NCI-H345 (cell line): ENCODE data around the gene C1QTNF8.

Experiments used
- DNase-seq: peaks from one replicate; lab custom pipeline; 2025; lab: John Stamatoyannopoulos, UW

C1QTNF8 gene

DNA sequence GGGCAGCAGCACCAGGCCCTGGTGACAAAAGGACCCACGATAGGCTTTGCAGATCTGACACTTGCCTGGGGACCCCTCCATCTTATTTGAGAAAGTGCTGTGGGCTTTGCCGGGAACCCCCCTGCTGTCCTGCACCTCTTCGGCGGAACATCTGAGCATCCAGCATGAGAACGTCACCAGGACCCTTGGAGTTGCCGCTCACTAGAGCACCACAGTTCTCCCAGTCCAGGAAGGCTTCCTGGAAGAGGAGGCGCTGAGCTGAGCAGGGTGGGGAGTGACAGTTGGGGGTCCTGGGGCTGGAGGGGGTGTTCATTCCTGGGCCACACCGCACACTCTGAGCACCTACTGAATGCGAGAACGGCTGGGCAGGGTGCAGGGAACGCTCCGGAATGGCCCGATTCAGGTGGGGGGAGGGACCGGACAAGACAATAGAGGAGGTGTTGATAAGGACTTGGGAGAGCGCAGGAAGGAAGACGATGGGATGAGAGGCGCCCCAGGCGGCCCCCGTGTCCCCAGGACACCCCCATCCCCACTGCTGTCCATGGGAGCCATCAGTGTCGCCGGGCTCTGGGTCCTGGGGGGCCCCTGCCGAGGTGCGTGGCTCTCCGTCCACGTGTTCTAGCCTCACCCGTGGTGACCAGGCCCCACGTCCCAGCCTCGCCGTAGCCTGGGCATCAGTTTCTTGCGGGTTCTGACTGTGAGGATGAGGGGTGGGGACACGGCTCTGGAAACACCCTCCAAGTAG is 32.1 kb upstream of the C1QTNF8 start:
- no peak for DNase-seq

DNA sequence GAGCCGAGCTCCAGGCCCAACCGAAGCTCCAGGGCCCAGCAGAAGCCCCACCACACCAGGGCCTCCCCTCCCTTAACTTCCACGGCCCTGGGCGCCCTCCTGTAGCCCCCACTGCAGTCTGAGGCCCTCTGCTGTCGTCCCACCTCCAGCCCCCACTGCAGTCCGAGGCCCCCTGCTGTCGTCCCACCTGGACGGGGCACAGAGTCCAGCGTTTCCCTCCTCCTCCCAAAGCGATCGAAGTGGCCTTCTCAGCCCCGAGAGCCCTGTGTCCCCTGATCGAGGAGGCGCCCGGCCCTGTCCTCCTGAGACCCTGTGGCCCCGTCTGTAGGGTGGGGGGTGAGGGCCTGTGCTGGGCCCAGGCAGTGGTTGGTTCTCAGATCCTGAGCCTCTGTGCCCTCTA is 31.1 kb upstream of the C1QTNF8 start:
- DNase-seq = no peak

DNA sequence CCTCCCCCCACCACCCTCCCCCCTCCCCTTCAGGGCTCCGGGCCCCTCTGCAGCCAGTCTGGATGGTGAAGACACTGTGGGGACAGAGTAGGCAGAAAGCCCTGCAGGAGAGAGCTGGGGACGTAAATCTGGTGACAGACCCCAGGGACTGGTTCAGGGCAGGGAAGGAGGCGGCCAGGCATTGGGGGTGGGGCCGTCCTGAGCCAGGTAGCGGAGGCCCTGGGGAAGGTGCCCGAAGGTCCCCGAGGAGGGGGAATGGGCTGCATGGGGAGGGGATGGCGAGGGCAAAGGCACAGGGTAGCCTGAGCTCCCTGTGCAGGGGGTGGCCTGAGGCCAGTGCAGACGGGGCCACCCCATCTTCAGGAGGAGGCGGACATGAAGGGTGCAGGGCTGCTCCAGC is 30.5 kb upstream of the C1QTNF8 start:
- no peak for DNase-seq

DNA sequence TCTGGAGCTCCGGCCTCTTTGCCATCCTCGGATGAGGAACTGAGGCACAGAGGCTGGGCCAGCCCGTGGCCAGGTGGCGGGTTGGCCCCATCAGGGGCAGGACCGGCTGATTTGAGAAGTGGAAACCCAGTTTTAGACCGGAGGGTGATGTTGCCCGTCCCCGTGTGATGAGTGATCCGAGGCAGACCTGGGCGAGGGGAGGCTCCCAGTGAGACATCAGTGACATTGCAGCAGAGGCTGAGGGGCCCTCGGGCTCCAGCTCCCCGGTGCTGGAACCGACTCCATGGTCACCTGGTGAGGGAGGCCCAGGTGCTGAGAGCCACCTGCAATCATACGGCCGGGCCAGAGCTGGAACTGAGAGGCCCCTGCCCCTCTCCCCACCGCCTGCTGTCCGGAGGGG is 30.0 kb upstream of the C1QTNF8 start:
- DNase-seq = no peak

DNA sequence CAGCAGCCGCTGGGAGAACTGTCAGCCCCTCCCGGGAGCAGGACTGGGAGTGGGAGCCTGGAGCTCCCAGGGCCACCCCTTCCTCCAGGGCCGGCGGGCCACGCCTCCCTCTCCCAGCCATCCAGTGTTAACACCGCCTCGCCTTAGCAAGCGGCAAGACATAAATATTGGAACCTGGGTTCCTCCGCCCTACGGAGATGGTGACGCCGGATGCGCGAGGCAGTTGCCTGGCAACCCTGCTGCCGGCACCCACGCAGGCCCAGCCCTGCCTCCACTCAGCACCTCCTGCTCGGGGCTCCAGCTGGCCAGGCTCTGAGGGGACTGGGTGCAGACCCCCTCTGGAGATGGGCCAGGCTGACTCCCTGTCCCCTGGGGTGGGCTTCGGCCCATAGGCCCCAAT is 29.4 kb upstream of the C1QTNF8 start:
- DNase-seq = no peak

DNA sequence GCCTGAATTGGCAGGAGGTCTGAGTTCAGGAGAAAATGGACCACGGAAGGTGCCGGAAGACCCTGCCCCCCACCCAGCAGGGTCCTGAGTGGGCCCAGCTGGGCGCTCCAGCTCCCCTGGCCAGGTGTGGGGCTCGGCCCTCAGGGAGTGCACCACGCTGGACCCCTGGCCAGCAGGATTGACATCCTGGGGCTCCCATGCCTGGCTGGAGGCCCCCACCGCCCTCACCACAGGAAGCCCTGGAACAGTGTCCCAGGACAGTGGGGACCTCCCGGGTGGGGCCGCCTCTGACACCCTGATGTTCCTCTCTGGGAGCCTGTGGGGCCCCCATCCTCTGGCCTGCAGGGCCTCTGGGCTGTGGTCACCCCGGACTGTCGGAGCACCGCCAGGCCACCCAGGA is 28.8 kb upstream of the C1QTNF8 start:
- DNase-seq = no peak

DNA sequence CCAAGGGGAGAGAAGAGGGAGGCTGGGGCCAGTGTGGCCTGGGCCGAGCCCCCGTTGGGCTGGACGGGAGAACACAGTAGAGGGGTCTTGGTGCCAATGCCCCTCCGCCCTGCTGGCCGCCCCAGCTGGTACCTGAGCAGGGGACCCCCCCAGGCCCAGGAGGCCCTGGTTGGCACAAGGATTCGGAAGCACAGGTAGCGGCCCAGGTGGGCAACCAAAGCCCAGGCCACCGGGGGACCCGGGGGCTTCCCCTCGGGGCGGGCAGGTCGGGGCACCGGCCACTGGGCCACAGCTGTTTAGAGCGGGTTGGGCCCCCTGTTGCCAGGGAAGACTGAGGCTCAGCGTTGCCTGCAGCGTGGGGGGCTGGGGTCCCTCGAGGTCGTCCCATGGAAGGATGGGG is 28.2 kb upstream of the C1QTNF8 start:
- DNase-seq = no peak

DNA sequence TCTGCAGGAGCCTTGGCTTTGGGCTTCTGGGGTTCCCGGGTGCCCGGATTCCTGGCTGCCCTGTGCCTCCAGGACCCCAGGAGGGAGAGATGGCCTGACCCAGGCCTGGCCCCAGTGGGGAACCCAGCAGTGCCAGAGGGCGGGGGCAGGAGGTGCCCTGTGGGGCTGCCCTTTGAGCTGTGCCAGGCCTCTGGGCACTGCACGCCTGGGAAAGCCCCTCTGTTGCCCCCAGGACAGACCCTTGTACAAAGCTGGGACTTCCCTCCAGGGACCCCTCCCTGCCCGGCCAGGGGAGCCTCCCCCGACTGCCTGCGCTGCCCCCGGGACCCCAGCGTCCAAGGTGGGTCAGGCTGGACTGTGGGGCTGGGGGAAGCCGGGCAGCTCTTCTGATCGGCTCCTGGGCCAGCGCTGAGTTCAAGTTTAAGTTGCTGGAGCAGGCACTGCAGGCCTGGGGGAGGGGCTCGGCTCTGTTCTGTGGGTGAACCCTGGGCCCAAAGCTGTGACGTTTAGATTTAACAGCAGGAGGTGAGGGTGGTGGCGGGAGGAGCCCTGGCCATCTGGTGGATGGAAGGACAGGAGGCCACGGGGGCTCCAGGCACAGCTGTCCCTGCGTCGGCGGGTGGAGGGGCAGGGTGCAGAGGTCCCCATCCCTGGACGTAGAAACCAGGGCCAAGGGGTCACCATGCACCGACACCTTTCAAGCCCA is 27.6 kb upstream of the C1QTNF8 start:
- DNase-seq = no peak

DNA sequence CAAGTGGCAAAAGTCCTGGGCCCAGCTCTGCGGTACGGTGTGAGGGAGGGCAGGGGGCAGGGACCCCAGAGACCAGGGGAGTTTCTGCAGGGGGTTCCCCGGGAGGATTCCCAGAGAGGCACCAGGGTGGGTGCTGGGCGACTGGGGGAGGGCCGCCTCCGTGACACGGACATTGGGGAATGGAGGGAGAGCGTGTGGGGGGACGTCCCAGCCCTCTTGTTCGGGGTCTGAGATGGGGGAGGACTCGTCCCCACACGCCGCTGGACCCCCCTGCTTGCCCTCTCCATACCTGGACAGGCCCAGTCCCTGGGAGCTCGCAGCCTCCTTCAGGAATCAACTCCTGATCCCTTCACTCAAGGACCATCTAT is 26.3 kb upstream of the C1QTNF8 start:
- DNase-seq = no peak

DNA sequence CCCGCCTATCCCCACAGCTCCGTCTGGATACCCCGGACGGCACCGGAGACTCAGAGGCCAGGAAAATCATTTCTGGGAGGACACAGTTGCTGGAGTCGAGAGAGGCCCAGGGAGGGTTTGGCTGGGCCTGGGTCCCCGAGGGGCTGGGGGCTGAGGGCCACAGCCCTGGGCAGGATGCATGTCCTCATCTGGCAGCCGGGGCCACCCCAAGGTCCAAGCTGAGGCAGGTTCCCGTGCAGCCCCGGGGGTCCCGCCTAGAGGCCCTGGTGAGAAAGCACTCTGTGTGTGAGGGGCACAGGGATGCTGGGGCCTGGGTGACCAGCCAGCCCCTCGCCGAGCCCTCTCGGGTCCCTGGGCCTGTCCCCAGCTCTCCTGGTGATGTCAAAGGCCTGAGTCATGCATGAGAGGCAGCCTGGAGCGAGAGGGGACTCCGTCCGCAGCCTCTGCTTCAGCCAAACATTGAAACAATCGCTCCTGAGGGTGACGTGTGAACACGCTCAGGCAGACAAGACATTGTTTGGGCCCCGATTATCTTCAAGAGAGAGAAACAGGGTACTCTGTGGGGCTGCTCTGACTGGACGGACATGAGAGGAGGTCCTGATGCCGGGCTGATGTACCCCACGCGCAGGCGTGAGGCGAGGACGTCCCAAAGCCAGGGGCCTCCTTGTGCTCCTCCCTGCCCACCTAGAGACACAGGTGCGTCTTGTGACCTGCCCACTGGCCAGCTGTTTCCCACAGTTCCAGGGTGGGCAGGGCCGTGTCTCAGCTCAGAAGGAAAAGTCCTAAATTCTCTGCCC is 25.8 kb upstream of the C1QTNF8 start:
- no peak for DNase-seq

DNA sequence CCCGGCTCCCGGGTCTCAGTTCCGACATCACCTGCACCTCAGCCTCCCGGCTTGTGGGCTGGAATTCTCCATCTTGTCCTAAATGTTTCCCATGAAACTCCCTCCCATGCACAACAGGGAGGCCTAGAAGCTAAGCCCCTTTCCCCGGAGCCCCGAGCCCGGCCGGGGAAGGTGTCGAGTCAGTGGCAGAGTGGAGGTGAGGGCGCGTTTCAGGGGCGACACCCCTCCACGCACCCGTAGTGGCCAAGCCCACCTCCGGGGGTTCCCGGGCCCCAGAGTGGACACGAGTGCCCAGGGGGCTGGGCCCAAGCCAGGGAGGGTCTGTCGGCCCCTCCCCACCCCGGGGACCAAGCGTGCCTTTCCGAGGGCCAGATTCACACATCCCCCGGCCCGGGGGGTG is 25.0 kb upstream of the C1QTNF8 start:
- no peak for DNase-seq

DNA sequence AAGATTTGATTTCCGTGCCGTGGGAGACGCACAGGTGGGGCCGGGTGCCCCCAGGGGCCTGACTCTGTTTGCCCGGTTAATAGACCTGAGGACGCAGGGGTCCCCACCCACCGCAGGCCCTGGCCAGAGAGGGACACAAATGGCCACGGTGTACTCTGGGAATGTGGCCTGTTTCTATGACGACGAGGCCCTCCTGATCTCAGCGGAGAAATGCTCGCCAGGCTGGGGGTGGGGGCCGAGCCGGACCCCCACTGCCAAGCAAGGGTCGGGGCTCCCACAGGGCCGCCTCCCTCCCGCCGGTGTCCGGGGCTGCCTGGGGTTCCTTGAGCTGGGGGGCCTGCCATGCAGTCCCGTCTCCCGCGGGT is 24.5 kb upstream of the C1QTNF8 start:
- no peak for DNase-seq

DNA sequence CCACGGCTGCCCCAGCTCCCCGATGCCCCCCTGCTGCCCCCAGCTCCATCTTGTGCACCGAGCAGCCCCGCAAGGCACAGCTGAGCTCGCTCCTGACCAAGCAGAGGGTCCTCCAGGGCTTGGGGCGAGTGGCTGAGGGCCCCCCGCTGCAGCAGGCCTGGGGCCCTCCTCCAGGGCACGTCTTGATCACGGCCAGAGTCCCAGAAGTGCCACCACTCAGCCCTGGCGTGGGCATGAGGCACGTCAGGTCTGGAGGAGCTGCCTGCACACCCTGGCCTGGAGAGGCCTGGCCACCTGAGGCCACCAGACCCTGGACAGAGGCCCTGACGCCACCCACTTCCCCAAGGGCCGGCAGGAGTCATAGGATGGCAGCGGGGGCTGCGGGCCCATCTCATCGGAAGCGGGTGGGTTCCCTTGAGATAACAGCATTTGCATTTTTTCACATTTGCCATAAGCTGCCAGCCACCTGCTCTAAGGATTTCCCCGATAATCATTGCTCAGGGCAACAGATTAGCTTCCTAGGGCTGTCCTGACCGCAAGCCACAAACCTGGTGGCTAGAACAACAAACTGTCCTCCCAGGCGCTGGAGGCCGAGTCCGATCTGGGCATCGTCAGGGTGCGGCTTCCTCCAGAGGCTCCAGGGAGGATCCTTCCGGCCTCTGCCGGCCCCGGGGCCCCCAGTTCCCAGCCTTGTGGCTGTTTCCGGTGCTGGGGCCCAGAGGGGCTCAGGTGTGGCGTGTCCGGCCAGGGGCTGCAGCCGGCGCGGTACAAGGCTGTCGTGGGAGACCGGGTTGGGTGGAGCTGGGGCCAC is 23.9 kb upstream of the C1QTNF8 start:
- no peak for DNase-seq

DNA sequence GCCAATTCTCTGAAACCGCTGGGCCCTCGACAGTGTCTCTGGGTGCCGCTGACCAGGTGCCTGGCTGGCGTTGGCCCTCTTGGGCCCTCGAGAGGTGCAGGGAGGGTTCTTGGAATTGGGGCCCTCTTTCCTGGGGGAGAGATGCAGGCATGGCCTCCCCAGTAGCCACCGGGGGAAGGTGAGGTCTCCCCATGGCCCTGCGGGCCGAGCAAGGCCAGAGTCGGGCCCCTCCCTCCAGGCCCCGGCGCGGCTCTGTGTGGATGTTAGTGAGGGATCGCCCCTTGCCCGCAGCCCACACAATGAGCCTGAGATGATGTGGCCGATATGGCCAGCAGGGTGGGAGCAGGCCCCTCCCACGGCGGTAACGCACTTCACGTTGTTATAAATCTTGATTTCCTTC is 23.1 kb upstream of the C1QTNF8 start:
- no peak for DNase-seq

DNA sequence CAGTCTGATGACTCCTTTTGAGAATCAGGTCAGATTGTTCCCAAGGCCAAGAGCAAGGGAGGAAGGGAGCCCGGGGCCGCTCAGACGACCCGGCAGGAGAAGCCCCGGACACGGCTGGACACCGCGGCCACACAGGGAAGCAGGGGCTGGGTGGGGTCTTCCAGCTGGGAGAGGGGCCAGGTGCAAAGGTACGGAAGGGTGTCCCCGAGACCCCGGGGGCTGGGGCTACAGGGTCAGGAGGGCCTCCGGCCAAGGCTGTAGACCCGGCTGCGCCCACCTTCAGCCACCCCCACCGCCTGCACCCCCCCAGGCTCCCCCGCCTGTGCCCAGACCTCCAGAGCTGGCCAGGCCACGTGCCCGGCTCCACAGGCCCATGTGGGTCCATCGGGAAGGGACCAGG is 21.9 kb upstream of the C1QTNF8 start:
- DNase-seq = no peak

DNA sequence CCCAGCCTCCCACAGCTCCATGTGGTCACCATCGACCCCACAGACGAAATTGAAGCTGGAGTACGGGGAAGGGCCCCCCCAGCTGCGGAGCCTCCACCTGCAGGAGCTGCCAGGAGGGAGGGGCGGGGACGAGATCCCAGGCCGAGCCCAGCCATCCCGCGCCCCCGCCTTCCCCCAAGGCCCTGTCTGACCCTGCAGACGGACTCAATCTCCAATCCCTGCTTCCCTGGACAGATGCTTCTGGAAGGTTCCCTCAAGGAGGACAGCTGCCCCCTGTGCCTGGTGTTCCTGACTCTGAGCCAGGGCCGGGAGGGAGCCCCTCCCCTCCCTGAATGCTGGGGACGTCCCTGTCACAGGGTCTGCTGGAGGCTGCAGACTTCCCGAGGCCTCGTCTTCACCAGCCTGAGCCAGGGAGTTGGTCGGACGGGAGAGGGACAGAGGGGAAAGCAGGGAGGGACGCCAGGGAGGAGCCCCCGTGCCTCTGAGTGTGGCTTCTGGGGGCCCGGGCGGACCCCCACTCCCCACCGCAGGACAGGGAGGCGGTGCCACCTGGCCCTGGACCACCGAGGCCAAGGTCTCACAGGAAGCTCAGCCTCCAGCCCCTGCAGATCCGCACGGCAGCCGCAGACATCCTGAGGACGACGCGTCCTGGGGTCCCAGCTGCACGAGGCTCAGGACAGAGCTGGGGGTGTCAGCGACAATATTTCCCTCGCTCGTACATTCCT is 21.3 kb upstream of the C1QTNF8 start:
- DNase-seq = no peak

DNA sequence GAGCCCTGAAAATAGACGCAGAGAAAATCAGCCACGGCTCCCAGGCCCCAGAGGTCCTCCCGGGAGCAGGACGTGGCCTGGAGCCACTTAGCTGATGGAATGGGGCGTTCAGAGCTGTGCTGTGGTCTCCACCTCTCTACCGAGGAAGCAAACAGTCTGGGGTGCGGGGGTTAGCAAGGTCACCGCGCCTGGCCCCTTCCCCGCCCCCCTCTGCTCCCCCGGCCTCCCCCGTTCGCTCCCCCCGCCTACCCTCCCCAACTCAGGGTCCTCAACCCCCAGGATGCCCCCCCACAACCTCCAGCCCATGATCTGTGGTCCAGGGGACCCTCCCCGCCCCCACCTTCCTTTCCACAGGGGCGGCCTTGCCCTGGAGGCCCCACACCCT is 20.6 kb upstream of the C1QTNF8 start:
- DNase-seq = no peak

DNA sequence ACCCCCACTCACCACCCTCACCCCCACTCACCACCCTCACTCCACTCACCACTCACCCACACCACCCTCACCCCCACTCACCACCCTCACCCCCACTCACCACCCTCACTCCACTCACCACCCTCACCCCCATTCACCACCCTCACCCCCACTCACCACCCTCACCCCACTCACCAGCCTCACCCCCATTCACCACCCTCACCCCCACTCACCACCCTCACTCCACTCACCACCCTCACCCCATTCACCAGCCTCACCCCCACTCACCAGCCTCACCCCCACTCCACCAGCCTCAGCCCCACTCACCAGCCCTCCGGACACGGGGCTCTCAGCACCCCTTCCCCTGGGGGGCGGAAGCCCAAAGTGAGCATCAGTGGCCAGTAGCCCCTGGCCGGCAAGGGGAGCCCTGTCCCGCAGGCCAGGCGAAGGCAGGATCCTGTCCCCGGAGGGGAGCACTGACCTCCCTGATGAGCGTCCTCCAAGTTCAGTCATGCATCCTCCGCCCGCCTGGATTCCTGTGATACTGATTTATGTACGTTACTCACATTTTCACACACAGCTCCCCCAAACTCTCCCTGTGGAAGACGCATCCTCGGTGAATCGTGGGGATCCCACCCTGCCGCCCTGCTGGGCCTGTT is 18.0 kb upstream of the C1QTNF8 start:
- DNase-seq = no peak

DNA sequence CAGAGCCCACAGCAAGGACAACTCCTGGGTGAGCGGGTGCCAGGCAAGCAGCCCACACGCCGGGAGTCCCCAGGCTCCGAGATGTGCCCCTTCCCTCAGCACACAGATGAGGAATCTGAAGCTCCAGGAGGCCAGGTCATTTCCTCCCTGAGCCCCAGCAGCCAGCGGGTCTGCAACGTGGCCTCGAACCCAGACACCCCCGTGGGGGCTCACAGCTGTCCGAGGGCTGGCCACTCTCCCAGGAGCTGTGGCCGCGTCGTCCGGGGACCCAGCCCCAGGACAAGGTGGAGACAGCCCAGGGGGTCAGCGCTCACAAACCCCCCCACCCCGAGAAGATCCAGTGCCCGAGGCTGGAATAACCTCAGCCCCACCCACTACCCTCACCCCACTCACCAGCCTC is 17.4 kb upstream of the C1QTNF8 start:
- no peak for DNase-seq

DNA sequence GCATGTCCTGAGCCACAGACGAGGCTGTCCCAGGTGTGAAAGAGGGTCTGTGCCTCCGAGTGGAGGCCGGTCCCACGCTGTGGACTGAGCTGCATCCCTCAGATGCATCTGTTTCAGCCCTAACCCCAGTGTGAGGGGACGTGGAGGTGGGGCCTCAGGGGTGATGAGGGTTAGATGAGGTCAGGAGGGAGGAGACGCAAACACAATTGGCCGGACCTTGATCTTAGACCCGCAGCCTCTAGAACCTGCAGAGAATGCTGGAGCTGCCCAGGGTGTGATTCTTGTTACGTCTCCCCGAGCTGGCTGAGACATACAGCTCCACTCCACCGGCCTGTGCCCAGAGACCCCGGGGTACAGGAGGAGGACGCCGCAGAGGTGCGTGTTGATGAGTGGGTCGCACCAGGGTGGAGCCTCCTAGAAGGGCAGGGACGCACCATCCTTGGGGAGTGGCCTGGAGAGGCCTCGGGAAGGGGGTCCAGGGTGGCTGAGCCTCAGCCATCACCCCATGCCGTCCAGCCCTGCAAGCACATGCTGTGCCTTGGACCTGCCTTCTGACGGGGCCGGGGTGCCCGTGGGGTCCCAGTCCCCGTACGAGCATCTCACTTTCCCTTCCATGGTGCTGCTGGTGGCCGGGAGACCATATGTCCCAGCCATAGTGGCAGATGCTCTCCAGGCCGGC is 16.6 kb upstream of the C1QTNF8 start:
- no peak for DNase-seq

DNA sequence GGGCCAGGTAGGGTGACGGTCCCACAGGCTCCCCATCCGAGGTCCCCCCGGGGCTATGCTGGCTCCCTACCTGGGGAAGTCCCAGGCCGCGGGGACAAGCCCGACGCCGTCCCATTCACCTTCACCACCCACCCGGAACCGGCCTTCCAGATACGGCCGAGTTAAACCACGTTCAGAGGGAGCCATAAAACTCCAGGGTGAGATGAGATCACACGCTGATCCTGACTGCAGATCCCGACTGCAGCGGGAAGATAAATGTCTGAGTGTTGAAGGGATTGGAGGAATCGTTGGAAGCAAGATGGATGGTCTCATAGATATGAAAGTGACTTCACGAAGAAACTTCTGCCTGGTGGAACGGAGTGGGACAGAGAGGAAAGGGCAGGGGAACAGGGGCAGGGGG is 13.6 kb upstream of the C1QTNF8 start:
- no peak for DNase-seq
